ENCODE measurements around the gene PHACTR3. TPM values are rescaled to one million over a fixed set of nuclear protein-coding genes. Genes with fewer than 3 reads are reported as not detected.

The PHACTR3 gene
- total RNA-seq, 1 donor from 2014 or later = 22.3 TPM

DNA sequence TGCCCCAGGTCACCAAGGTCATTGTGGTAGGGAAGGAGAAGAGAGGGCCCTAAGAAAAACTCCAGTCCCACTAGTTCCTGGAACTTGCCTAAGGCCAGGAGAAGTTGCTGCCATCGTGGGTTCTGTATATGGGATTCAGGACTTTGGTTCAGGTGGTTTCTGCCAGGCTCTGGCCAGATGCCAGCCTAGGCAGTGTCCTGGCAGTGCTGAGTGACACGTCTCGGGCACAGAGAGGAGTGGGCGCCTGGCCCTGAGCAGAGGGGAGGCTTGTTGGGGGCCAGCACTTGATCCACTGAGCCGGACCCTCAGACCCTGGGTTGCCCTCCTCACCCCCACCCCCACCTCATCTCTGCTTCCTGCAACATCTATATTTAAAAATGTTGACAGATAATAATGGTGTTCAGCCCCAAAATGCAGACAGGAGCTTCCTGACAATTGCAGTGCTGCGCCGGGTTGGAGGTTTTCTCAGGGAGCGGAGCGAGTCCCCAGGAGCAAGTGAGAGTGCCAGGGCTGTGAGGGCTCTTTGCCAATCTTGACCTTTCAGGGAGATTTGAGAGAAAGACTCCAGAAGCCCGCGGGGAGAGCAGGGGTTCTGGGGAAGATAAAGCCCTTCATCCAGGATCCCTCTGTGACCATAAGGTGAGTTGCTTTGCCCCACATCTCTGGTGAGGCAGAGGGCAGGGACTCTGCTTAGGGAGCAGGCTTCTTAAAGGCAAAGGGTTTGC, 71.9 kb downstream of the PHACTR3 start:
- Mint-ChIP-seq H3K36me3 (ENCODE audit: low read depth) (no peaks in the 10 kb centered on the region), H3K4me3 (no peak overlapping the region), H3K27ac (ENCODE audit: unreplicated experiment) (no peak overlapping the region), H3K9me3 (no peaks in the 10 kb centered on the region), H3K27me3 (ENCODE audit: low read depth) (peaks cover 65% of the 10 kb centered on the region), H3K4me1 (peaks cover 20% of the 10 kb centered on the region)
- TF ChIP-seq, protein P1, sequence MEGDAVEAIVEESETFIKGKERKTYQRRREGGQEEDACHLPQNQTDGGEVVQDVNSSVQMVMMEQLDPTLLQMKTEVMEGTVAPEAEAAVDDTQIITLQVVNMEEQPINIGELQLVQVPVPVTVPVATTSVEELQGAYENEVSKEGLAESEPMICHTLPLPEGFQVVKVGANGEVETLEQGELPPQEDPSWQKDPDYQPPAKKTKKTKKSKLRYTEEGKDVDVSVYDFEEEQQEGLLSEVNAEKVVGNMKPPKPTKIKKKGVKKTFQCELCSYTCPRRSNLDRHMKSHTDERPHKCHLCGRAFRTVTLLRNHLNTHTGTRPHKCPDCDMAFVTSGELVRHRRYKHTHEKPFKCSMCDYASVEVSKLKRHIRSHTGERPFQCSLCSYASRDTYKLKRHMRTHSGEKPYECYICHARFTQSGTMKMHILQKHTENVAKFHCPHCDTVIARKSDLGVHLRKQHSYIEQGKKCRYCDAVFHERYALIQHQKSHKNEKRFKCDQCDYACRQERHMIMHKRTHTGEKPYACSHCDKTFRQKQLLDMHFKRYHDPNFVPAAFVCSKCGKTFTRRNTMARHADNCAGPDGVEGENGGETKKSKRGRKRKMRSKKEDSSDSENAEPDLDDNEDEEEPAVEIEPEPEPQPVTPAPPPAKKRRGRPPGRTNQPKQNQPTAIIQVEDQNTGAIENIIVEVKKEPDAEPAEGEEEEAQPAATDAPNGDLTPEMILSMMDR (conservative IDR thresholded peaks at IDR 0.05) = no peak
- no peak for DNase-seq (ENCODE audit: low read depth, low spot score)

DNA sequence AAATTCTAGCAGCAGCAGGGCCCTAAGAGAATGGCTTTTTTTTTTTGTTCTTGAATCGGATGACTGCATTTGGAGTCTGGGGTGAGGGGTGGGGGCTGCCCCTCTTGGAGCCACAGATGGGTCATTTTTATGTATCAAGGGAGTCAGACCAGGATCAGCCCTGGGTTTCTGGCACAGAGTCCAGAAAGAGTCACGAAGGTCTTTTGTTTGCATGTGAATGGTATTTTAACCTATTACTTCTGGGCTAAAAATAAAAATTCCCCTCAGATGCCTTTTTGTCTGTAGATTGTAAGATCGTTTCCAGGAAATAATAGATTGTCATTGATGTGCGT, 72.5 kb downstream of the PHACTR3 start:
- TF ChIP-seq, protein P1 (conservative IDR thresholded peaks at IDR 0.05) = no peak
- no peak for DNase-seq (ENCODE audit: low read depth, low spot score)
- Mint-ChIP-seq H3K4me3 (no peak overlapping the region), H3K36me3 (ENCODE audit: low read depth) (no peaks in the 10 kb centered on the region), H3K27ac (ENCODE audit: unreplicated experiment) (no peak overlapping the region), H3K27me3 (ENCODE audit: low read depth) (peaks cover 69% of the 10 kb centered on the region), H3K4me1 (peaks cover 20% of the 10 kb centered on the region), H3K9me3 (no peaks in the 10 kb centered on the region)

DNA sequence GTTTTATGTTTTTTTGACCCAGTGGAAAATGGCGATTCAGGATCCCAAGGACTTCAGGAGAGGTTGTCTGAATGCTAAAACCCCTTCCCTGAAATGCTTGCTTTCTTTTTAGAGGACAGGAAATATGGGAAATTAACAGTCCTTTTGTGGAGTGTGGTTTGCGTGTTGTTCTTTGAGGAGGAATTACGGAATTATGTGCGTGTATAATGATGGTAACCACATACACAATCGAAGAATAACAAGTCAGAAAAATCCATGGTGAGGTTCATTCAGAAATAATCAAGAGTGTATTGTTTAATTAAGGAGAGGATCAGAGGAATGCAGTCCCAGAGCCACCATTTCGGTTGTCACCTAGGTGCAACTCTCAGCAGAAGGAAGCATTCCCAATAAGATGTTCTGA, 73.2 kb downstream of the PHACTR3 start:
- Mint-ChIP-seq H3K4me1 (peaks cover 20% of the 10 kb centered on the region), H3K36me3 (ENCODE audit: low read depth) (no peaks in the 10 kb centered on the region), H3K9me3 (no peaks in the 10 kb centered on the region), H3K4me3 (no peak overlapping the region), H3K27ac (ENCODE audit: unreplicated experiment) (no peak overlapping the region), H3K27me3 (ENCODE audit: low read depth) (peaks cover 69% of the 10 kb centered on the region)
- DNase-seq (ENCODE audit: low read depth, low spot score) = no peak
- TF ChIP-seq, protein P1 (conservative IDR thresholded peaks at IDR 0.05) = no peak

DNA sequence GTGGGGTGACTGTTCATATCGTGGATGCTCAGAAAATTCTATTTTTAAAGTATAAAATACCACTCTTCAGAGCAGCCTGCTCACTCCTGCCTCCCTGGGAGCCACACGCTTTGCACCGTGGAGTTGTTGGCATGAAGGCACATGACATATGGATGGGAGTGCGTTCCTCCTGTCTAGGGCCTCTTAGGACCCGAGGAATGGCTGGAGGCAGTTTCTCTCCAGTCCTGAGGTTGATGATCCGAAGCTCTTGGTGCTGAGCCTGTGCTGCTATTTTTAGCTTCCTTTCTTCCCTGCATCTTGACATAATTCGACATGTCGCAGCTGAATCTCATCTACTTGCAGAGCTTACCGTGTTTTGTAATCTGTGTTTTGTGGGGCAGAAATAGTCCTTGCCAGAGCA, 73.9 kb downstream of the PHACTR3 start:
- no peaks in the 10 kb centered on the region for H3K36me3 Mint-ChIP-seq (ENCODE audit: low read depth)
- DNase-seq (ENCODE audit: low read depth, low spot score) = no peak
- H3K27ac Mint-ChIP-seq (ENCODE audit: unreplicated experiment) = no peak overlapping the region
- peaks cover 64% of the 10 kb centered on the region for H3K27me3 Mint-ChIP-seq (ENCODE audit: low read depth)
- no peaks in the 10 kb centered on the region for H3K9me3 Mint-ChIP-seq
- H3K4me3 Mint-ChIP-seq = no peak overlapping the region
- H3K4me1 Mint-ChIP-seq = peaks cover 20% of the 10 kb centered on the region
- TF ChIP-seq, protein P1 (conservative IDR thresholded peaks at IDR 0.05) = no peak

DNA sequence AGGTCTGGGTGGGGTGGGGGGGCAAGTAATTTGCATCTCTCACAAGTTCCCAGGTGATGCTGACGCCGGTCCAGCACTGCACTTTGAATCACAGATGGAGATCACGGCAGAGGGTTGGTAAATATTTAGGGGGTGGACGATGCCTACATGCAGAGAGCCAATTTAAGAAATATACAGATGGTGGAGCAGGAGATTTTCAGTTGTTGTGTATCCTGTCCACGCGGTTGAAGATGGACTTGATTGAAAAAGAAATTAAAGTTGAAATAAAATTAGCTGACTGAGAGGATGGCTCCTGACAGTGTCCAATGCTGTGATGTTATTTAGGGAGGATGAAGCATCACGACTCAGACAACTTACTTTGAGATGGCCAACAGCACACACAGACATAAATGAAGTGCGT, 74.6 kb downstream of the PHACTR3 start:
- peaks cover 60% of the 10 kb centered on the region for H3K27me3 Mint-ChIP-seq (ENCODE audit: low read depth)
- no peaks in the 10 kb centered on the region for H3K9me3 Mint-ChIP-seq
- no peak for DNase-seq (ENCODE audit: low read depth, low spot score)
- no peak overlapping the region for H3K4me3 Mint-ChIP-seq
- peaks cover 20% of the 10 kb centered on the region for H3K4me1 Mint-ChIP-seq
- no peak overlapping the region for H3K27ac Mint-ChIP-seq (ENCODE audit: unreplicated experiment)
- TF ChIP-seq, protein P1 (conservative IDR thresholded peaks at IDR 0.05) = no peak
- H3K36me3 Mint-ChIP-seq (ENCODE audit: low read depth) = no peaks in the 10 kb centered on the region
